Dermis microvascular lymphatic vessel endothelial cell (primary cell): ENCODE measurements around the gene OR2H1. TPM values are rescaled to one million over a fixed set of nuclear protein-coding genes. Genes with fewer than 3 reads are reported as not detected.

Experiments used
- DNase-seq, 2 donors: peaks; one replicate each; pipeline versions ENCODE4 v3.0.0 to v3.0.0-alpha.2; 2010; ENCODE audit warnings: low read depth in 2 of 2
- total RNA-seq: library from RNA; depleted of rRNA; stranded (reverse); fragments of >200 nt; gene quantifications from 2 replicates; pipeline ENCODE4 v1.2.1, GENCODE V29; 2014

Gene OR2H1
- total RNA-seq, 1 donor from 2014 or later: not detected

DNA sequence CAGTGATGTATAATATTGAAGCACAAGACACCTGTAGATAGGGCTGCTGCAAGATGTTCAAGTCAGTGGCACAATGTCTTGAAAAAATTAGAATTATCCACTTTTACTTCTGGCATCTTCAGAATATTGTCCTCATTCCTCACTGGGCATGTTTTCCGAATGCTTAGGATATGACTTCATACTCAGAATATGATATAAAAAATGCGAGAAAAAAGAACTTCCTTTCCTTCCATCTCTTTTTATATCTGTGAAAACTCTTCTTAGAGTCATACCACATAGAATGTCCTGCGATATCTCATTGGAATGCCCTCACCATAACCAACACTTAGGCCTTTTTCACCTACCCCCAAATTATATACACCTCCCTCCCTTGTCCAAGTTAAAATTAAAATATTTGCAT is 26.2 kb downstream of the OR2H1 start:
- DNase-seq: no peak

DNA sequence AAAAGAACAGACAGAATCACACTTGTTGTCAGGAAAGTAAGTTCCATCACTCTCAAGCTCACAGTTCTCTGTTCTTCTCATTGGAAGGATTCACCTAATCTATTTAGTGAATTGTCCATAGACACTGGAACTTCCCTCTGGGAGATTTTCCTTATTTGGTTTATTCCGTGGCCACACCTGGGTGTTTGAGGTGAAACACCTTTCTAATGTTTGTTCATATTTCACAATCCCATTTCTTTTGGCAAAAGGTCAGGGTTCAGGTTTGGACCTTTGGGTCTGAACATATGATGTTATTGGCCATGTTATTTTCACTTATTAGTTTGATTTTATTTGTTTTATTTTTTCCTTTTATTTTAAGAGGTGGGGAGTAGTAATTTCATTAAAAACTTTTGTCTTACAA is 26.8 kb downstream of the OR2H1 start:
- no peak for DNase-seq

DNA sequence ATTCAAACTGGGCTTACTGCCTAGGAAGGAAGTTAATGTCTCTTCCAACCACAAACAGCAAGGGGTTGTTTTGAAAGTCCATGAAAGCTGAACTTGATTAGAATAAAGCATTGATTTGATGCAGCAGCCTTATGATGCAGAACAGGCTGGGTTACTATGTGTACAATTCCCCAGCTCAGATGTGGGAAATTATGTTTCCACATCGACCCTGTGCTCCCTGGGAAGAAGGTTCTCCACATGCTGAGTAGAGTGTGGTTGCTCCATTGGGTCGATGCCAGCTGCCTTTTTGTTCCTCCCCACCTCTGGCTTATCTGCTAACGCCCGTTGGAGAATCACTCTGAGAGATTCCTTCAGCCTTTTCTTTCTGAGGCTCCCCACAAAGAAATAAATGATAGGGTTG is 29.6 kb downstream of the OR2H1 start:
- DNase-seq: no peak

DNA sequence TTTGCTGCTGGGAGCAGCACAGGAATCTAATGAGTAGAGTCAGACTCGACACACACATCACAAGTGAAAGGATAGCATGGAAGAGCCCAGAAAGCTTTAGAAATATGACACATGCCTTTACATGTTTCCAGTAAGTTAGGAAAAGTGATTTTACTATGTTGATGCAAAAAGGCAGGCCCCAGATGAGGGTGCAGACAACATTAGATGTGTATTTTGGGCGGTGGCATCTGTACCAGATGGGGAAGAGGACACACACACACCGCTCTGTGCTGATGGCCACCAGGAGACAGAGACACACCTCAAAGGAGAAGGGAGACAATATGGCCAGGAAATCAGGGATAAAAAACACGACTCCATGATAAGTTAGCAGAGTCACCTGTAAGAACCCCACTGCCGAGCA is 30.2 kb downstream of the OR2H1 start:
- DNase-seq: no peak

DNA sequence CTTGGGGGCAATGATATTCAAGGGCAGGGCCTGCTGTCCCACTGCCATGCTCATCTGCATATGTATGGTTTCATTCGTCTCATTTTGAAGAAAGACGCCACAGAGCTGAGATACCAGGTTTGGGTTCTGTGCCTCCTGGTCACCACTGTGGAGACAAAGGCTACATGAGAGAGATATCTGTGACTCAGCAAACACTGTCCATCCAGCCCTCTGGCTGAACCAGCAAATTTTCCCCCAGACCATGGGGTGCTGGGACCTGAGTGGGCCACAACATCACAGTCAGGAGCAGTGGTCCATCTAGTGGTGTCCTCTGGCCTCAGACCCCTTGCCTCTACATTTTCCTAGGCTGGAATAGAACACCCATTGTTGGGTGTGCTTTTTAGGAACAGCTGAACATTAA is 30.7 kb downstream of the OR2H1 start, which contains the start of gene MAS1L:
Gene MAS1L (minus strand): TSS at position 297 of the 400 bp plus-strand sequence. CDS start 54 bp downstream, at position 243.
- no peak for DNase-seq

DNA sequence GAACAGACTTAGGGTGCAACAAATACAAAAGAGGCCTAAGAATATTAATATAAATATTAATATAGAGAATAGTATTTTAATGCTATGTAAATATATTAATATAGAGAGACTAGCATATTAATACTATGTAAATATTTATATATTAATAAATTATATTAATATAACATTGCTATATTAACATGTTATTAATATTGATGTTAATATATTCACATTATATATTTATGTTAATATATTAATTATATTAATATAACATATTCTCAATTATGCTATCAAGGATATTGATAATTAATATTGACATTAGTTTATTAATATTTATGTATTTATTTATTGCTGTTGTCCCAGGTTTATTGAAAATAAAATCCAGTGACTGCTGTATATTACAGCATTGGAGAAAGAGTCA is 31.9 kb downstream of the OR2H1 start:
- no peak for DNase-seq

DNA sequence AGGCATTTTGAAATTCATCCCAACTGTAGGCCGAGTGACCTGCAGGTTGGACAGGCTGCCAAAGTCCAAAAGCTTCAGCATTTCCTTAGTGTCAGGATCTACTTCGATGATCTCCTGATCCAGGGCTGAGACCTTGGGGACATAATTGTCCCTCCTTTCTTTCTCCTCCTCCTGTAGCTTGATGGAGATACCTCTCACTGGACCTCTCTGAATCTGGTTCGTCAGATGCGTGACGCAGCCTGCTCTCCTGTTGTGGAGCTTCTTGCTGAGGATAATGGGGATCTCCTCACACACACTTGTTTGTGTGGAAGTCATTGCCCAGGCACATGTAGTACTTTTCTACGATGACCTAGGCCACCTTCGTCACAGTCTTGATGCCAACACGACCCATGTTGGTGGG is 32.3 kb downstream of the OR2H1 start:
- DNase-seq: no peak

DNA sequence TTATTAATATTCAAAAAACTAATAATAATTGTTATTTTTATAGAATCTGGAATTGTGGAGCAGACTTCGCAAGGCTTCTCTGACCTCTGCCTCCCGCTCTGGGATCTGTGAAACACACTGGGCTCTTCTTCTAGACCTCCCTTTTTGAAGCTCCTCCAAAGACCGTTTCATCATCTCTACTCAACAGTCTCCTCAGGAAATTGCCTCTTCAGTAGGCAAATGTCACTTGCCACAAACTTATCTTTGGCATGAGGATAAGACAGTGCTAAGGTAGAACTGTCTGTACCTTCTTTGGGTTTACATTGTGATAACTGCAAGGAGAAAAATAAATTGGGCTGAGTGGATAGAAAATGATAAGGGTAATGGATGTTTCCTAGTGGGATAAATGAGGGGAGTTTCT is 33.1 kb downstream of the OR2H1 start:
- DNase-seq: no peak

DNA sequence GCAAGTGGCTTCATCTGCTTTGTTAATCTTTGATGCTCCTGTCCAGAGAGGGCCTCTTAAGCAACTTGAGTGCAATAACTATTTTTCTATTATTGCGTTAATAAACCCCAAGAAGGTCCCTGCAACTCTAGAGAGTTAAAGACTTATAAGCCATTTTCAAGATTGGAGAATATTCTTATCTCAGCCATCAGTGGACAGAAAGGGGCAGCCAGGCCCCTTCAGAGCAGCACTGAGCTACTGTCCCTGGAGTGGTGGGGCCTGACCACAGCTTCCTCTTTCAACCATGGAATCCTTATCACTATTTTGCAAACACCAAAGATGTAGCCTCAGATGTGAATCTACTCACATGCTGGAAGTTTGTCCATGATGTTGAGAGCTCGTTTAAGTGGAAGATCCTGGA is 33.6 kb downstream of the OR2H1 start:
- DNase-seq: no peak

DNA sequence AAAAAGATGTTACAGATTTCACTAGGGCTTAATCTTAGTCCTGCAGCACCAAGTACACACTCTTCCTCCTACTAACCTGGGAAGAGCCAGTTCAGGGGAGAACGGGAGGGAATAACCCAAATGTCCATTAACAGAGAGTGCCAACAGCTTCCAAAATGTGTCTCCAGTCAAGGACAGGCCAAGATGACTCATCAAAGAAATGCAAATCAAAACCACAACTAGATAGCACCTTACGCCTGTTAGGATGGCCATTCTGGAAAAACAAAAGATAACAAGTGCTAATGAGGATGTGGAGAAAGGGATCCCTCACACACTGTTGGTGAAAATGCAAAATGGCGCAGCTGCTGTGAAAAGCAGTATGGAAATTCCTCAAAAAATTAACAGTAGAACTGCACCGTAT is 34.6 kb downstream of the OR2H1 start:
- no peak for DNase-seq

DNA sequence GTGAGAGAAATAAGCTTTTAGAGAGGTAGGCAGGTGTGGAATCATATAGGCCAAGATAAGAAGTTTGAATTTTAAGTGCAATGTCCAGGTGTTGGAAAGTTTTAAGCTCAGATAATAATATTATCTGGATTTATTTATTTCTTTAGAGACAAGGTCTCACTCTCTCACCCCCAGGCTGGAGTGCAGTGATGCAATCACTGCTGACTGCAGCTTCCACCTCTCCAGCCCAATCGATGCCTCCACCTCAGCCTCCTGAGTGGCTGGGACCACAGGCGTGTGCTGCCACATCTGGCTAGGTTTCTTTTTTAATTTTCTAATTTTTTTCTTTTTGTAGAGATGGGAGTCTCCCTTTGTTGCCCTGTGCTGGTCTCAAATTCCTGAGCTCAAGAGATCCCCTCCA is 36.3 kb downstream of the OR2H1 start:
- DNase-seq: no peak

DNA sequence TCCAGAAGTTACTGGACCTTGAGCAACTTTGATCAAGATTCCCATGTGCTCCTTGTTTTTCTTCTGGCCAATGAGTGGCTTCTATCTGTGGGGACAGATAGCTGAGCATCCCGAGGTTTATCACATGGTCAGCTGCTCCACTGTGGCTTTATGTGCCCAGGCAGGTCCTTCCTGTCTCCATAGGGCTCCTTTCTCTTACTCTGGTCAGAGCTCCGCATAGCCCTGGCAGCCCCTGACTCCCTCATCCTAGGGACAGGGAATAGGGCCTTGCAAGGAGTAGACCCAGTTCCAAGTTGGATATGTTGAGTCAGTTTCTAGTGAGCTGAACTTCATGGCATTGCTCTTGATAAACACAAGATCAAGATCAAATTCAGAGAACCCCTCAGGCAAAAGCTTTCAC is 37.2 kb downstream of the OR2H1 start:
- DNase-seq: no peak

DNA sequence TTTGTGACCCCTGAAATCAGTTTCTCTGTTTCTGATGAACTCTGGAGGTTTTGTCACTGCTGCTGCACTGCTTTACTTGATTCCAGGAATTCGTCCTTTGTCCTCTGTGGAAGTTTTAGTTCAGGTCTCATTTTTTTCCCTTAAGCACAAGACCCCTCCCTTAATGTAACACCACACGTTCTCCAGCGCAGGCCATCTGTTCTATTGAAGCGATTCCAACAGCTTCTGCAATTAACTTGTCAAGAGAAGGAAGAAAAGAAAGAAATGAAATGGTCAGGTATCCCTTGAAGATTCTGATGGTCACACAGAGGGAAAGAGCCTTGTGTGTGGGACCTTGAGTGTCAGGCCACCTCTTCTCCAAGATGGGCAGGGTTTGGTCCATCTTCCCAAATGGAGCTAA is 38.6 kb downstream of the OR2H1 start:
- DNase-seq: no peak

DNA sequence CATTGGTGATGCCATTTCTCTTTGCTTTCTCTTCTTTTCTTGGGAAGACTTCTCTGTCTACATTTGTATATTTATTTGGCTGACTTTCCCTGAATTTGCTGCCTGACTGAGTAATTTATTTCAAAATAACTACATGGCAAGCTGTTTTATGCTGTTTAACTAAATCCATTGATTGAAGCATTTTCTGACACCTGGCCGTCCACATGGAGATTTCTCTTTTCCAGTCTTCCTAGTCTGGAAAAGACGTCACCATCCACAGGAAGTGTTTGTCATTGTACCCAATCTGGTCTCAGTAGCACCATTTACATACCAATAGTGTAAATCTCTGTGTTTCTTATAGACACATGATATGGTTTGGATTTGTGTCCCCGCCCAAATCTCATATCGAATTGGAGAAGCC is 40.0 kb downstream of the OR2H1 start:
- DNase-seq: no peak

DNA sequence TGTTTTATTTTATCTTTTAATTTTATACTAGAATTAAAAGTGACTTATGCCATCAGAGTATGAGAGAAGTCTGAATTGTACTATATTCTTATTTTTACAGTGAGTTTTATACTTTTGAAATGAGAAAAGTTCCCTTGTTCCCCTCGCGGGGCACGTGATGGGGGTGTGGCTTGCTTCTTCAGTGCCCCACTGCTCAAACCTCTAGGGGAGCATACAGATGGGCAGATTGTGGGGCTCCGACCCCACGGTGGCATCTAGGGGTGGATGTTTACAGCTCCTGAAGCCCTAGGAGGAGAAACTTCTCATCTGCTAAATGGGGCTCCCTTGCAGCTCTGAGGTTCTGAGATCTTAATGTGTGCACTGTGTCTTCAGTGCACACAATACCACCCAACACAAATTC is 42.7 kb downstream of the OR2H1 start:
- DNase-seq: no peak

DNA sequence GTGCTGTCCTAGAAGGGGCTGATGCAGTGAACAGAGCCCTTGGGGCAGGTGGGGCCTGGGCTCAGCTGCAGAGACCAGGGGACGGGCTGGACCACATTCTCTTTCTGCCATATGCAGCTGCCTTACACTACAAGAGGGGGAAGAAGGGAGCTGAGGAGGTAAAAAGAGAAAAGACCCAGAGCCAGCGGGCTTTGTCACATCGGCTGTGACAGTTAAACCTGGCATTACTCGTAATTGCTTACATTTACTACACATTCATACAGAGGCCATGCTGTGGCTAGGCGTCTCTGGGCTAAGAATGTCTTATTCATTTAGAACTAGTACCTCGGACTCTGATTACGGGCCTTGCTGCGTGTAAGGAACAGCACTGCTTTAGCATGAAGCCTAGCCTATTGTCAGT is 43.6 kb downstream of the OR2H1 start:
- DNase-seq: no peak

DNA sequence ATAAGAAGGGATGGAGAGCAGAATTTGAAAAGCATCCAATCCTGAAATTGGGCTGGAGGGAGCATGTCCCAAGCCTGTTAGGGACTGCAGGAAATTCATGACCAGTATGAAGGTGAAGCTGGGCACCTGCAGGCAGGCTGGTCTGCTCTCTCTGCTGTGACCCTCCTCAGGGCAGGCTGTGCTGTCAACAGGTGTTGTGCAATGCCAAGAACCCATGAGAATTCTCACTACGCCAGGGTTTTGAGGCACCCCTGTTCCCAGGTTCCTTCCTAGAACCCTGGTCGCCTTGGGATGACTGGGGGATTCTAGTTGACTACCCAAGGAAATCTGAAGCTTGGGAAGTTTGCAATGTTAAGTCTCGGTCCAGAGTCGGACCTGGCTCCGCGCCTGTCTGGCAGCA is 44.2 kb downstream of the OR2H1 start:
- DNase-seq: no peak

DNA sequence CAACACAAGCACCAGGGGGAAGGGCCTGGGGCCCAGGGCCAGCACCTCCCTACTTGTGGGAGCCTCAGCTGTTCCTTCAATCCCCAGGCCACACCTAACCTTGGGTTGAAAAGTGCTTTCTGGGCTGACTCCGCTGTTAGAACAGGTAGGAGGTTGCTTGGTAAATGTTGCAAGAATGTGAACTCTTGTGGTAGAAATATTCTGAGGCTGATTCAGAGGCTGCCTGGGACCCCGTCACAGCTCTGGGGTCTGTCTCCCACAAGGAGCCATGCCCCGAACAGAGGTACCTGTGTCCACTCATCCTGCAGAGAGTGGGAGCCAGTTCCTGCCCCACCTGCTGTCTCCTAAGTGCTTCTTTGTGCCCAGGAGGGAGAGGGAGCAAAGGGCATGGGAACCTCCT is 45.2 kb downstream of the OR2H1 start:
- no peak for DNase-seq

DNA sequence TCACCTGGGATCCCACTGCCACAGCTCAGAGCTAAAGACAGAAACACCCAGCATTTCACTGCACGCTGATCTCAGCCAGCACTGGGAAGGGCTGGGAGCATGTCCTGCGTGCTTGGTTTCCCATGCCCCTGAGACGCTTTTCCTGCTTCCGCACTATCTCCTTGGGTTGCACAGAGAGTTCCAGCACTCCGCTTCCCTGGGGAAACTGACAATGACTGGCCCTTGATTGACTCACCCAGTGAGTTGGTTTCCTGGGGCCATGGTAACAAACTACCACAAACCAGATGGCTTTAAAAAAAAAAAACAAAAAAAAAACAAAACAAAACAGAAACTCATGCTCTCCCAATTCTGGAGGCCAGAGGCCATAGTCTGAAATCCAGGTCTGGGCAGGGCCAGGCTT is 45.6 kb downstream of the OR2H1 start:
- peak in 1 of 2 donors; percentile 45 for DNase-seq

DNA sequence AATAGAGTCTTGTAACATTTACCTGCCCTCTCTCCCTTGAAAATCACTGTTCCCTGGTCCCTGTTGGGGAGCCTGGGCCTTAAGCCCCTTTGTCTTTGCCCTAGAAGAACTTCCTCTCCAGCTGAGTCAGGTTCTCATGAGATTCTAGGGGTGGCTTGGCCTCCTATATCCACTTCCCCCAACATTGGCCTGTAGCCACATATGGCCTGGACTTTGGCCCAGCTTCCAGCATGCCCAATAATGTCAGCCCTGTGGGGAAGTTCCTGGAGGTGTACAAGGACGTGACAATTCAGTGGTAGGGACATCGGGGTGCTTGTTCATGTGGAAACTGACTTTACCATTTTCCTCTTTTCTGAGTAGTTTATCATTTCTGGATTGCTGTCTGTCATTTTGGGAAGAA is 48.0 kb downstream of the OR2H1 start:
- DNase-seq: no peak

DNA sequence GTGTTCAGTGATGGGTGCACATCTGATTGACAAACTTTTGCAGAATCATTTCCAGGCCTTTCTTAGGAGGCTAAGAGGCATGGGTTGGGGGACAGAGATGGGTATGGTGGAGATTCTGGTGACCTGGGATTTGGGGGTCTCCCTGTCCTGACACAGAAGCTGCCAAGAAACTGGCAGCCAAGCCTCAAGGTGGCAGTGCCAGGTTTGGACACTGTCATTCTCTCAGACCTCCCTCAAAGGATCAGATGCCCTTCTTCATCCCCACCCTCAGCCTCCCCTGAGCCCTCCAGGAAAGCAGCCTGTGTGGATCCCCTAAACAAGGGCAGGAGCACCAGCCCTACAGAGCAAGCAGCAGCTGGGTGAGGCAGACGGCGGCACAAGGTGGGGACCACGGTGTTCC is 48.9 kb downstream of the OR2H1 start:
- DNase-seq: no peak

DNA sequence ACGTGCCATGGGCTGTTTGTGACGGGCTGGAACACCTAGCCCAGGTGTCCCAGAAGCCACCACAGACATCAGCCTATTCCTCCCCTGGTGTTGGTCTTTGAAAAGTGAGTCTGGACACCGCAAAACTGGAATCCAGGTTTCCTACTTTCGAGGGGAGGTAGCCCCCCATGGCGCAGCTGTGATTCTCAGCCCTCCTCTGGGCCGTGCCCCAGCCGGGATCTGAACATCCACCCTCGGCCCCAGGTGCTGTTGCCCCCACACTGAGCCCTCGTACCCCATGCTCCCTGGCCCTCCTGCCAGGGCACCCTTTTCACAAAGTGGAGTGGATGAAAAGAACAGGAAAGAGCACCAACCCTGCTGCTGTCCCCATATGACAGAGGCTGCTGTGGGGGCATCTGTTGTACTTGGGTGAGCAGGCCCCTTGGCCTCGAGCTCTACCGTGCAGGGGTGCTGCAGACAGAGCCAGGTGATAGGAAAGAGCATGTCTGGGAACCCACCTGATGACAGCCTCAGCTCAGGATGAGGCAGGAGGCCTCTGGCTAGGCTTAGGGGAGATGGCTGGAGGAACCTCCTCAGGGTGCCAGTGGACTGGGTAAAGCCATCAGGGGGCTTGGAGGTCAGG is 49.6 kb downstream of the OR2H1 start:
- no peak for DNase-seq

DNA sequence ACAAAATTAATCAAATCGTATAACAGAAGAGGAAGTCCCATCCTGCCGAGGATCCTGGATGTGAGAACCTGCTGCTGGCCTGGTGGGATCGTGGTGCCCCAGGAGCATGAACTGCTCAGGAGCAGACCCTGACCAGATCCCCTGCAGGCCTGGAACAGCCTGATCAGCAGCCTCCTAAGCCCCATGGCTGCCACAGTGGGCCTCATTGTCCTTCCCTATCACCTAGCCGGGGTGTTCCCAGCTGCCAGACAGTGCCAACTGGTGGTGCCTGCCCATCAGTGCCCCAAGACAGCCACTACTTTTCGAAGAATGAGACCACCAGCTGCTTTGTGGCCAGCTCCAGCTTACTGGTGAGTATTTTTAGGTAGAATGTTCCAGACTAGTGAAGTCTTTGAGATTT is 50.4 kb downstream of the OR2H1 start:
- no peak for DNase-seq

DNA sequence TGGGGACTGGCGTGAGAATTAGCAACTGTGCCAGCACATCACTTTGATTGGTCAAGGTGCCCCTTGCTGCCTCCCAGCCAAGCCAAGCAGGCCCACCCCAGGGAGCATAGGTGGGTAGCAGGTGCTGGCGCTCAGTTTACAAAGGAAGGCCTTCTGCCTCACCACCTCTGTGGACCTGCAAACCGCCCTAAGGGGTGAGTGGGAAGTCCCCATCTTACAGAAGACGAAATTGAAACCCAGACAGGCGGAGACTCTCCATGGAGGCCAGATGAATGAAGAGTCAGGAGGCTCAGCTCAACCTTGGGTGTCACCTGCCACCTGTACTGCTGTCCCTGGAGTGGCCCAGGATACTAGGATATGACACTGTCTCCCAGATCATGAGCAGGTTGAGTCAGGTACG is 52.3 kb downstream of the OR2H1 start:
- no peak for DNase-seq
